Left lung (tissue), 10 donors: ENCODE measurements around the gene ACAA1. TPM values are rescaled to one million over a fixed set of nuclear protein-coding genes. Genes with fewer than 3 reads are reported as not detected.

Experiments
- ATAC-seq: fragments of 200-7000 bp; cut with Tn5 transposase; one replicate; pipeline ENCODE4 v1.9.1; 2020; ENCODE audit warnings: moderate library complexity
- DNase-seq, 4 donors: peaks; one replicate each; pipeline ENCODE4 v3.0.0-alpha.2; 2013 to 2020
- H3K27ac ChIP-seq, 2 donors: fragments of 200-600 bp; sonication (generic) in 1 of 2; one replicate each; pipeline versions ENCODE4 v1.5.0 to v1.8.0; 2020 to 2021
- H3K27me3 ChIP-seq, 2 donors: fragments of 200-600 bp; sonication (generic) in 1 of 2; one replicate each; pipeline versions ENCODE4 v1.5.0 to v1.8.0; 2020 to 2021
- H3K36me3 ChIP-seq, 2 donors: fragments of 200-600 bp; sonication (generic) in 1 of 2; one replicate each; pipeline versions ENCODE4 v1.5.0 to v1.8.0; 2020 to 2021
- H3K4me1 ChIP-seq, 2 donors: fragments of 200-600 bp; one replicate each; pipeline ENCODE4 v1.8.0; 2021
- H3K4me3 ChIP-seq, 2 donors: fragments of 200-600 bp; sonication (generic) in 1 of 2; one replicate each; pipeline versions ENCODE4 v1.5.0 to v1.8.0; 2020 to 2021; ENCODE audit warnings: mild to moderate bottlenecking in 1 of 2
- H3K9me3 ChIP-seq, 2 donors: fragments of 200-600 bp; sonication (generic) in 1 of 2; one replicate each; pipeline versions ENCODE4 v1.5.0 to v1.8.0; 2020 to 2021
- intact Hi-C, 2 donors: fragments of 100-400 bp; cut with DNase I; formaldehyde crosslinking; loops; one replicate each; pipeline versions ENCODE4 v1.11.2 to v1.14.2; 2022
- polyA plus RNA-seq, 6 donors: library from polyadenylated mRNA; unstranded; fragments of 120-200 nt; gene quantifications; one replicate each; pipeline ENCODE4 v1.2.1, GENCODE V29; 2013; ENCODE audit not compliant: insufficient read length in 6 of 6
- total RNA-seq, 2 donors: library from RNA; stranded (reverse); fragmentation: NEBNext Ultra II Directional; extraction: Animal tissue kit (Norgen Biotek cat#: 25700); gene quantifications; one replicate each; pipeline ENCODE4 v1.2.1, GENCODE V29; 2021
- TF ChIP-seq, protein P1 (sequence below), 2 donors: fragments of 200-600 bp; sonication (generic) in 1 of 2; IDR thresholded peaks; one replicate each; pipeline versions ENCODE4 v1.5.0 to v1.8.0; 2021; ENCODE audit warnings: antibody characterized with exemption in 2 of 2
- donor health status: DM: no; HTN: yes; CAD: no.
- donor health status: DM: no; HTN: no; CAD: no.

The ACAA1 gene
- total and polyA plus RNA-seq, 8 donors = 54.3 to 106 (median 60.2) TPM

DNA sequence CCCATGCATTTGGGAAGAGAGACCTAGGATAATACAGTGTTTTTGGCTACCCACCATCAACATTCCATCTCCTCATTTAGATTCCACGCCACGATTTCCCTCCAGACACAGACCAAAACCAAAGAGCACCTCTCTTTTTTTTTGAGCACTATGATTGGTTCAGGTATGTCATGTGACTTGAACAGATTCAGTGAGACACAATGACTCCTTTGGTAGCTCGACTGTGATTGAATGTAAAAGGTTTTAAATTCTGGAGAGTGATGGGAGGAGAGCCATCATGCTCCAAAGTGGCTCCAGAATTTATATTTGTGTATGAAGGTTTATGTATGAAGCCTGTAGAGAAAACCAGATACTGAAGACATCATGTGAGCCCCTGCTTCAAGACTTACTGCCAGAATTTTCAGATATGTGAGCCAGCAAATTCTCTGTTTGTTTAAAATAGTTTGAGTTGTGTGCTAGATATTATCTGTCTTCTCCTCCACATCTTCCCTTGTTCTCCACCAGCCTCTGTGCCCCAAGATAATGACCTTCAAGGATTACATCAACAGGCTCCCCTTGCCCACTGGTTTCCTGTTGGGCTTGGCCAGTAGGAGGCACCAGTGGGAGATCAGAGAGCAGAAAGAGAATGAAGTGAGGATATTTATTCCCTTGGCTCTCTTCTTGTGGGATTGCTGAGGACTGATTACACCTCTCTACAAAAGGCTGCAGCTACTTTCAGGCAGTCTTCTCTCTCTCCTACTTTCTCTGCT lies 14.0 kb upstream of the ACAA1 start:
- Histone ChIP-seq H3K4me3 (no peak overlapping the region), H3K9me3 (peaks cover 0 to 9% of the 10 kb centered on the region in 2 donors), H3K27ac (peak overlapping the region in 1 of 2 donors; percentile 79), H3K27me3 (no peaks in the 10 kb centered on the region), H3K4me1 (peaks cover 0 to 73% of the 10 kb centered on the region in 2 donors), H3K36me3 (no peaks in the 10 kb centered on the region)
- intact Hi-C loops = no loop called here
- TF ChIP-seq, protein P1, sequence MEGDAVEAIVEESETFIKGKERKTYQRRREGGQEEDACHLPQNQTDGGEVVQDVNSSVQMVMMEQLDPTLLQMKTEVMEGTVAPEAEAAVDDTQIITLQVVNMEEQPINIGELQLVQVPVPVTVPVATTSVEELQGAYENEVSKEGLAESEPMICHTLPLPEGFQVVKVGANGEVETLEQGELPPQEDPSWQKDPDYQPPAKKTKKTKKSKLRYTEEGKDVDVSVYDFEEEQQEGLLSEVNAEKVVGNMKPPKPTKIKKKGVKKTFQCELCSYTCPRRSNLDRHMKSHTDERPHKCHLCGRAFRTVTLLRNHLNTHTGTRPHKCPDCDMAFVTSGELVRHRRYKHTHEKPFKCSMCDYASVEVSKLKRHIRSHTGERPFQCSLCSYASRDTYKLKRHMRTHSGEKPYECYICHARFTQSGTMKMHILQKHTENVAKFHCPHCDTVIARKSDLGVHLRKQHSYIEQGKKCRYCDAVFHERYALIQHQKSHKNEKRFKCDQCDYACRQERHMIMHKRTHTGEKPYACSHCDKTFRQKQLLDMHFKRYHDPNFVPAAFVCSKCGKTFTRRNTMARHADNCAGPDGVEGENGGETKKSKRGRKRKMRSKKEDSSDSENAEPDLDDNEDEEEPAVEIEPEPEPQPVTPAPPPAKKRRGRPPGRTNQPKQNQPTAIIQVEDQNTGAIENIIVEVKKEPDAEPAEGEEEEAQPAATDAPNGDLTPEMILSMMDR (IDR thresholded peaks at IDR 0.05) = no peak
- ATAC-seq (no peak), DNase-seq (no peak)

DNA sequence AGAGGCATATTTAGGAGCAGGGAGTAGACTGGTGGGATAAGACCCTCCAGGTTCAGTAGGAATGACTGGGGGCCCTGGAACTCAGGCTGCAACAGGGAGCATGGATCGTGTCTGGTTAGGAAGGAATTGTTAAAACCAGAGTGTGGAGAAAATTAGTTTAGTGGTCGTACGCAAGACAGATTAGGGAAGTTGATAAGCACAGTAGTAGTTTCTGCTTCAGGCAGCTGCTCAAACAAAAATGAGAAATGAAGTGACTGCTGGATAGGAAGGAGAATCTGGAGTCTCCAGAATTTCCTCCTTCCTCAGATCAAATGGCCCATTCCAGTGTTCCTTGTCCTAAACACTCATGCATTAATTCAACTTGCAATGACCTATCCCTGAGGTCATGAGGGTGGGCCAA lies 12.8 kb upstream of the ACAA1 start:
- TF ChIP-seq, protein P1 (IDR thresholded peaks at IDR 0.05) = no peak
- peaks cover 0 to 10% of the 10 kb centered on the region in 2 donors for H3K9me3 ChIP-seq
- intact Hi-C loops = no loop called here
- peak overlapping the region; percentile 24 to 82 for H3K27ac ChIP-seq
- H3K36me3 ChIP-seq = no peaks in the 10 kb centered on the region
- H3K4me1 ChIP-seq = peaks cover 0 to 73% of the 10 kb centered on the region in 2 donors
- DNase-seq = no peak
- no peaks in the 10 kb centered on the region for H3K27me3 ChIP-seq
- ATAC-seq = no peak
- no peak overlapping the region for H3K4me3 ChIP-seq

DNA sequence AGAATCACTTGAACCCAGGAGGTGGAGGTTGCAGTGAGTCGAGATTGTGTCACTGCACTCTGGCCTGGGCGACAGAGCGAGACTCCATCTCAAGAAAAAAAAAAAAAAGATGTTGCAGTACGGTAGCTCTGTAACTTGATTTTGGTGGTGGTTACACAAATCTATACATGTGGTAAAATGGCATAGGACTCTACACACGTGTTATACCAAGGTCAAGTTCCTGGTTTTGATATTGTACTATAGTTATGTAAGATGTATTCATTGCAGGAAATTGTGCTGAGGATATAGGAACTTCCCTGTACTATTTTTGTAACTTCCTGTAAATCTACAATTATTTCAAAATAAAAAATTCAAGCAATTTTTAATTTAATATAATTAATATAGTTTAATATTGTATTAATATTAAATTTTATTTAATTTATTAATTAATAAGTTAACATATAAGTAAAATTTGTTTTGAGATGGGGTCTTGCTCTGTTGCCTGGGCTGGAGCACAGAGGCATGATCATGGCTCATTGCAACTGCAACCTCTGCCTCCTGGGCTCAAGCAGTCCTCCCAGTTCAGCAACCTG lies 11.5 kb upstream of the ACAA1 start:
- no peak overlapping the region for H3K4me3 ChIP-seq
- peaks cover 0 to 10% of the 10 kb centered on the region in 2 donors for H3K9me3 ChIP-seq
- no peaks in the 10 kb centered on the region for H3K27me3 ChIP-seq
- DNase-seq (no peak), ATAC-seq (peak; percentile 37)
- intact Hi-C loops = no loop called here
- H3K36me3 ChIP-seq = no peaks in the 10 kb centered on the region
- peak overlapping the region; percentile 35 to 82 for H3K27ac ChIP-seq
- H3K4me1 ChIP-seq = peaks cover 0 to 61% of the 10 kb centered on the region in 2 donors
- TF ChIP-seq, protein P1 (IDR thresholded peaks at IDR 0.05) = no peak

DNA sequence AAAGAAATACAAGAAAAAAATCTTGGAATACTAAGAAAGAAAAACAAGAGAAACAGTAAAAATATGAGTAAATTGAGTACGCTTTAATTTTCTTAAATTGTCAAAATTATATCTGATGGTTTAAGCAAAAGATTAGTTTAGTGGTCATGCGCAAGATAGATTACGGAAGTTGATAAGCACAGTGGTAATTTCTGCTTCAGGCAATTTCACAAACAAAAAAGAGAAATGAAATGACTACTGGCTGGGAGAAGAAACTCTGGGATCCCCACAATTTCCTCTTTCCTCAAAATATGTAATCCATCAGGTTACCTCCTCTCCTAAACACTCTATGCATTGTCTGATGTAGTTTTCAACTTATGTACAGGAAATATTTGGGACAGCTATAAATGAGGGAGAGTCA lies 10.5 kb upstream of the ACAA1 start:
- Histone ChIP-seq H3K27ac (peak overlapping the region; percentile 35 to 82), H3K27me3 (no peaks in the 10 kb centered on the region), H3K36me3 (peaks cover 0 to 5% of the 10 kb centered on the region in 2 donors), H3K4me3 (no peak overlapping the region), H3K4me1 (peaks cover 0 to 52% of the 10 kb centered on the region in 2 donors), H3K9me3 (peaks cover 0 to 10% of the 10 kb centered on the region in 2 donors)
- TF ChIP-seq, protein P1 (IDR thresholded peaks at IDR 0.05) = no peak
- no peak for DNase-seq
- intact Hi-C loops = no loop called here
- ATAC-seq = peak; percentile 48

DNA sequence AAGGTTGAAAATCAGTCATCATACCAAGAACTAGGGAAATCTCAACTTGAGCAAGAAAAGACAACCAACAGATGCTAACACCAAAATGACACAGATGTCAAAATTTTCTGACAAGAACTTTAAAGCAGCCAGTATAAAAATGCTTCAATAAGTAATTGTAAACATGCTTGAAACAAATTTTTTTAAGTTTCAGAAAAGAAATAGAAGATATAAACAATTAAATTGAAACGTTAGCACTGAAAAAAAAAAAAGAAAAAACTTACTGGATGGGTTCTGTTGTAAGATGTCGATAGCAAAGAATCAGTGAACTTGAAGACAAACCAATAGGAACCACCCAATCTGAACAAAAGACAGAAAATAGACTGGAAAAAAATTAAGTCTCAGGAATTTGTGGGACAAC lies 9.6 kb upstream of the ACAA1 start:
- Histone ChIP-seq H3K4me1 (peaks cover 0 to 49% of the 10 kb centered on the region in 2 donors), H3K9me3 (peaks cover 0 to 10% of the 10 kb centered on the region in 2 donors), H3K27me3 (no peaks in the 10 kb centered on the region), H3K4me3 (no peak overlapping the region), H3K27ac (peak overlapping the region in 1 of 2 donors; percentile 82), H3K36me3 (peaks cover 0 to 14% of the 10 kb centered on the region in 2 donors)
- no peak for DNase-seq
- TF ChIP-seq, protein P1 (IDR thresholded peaks at IDR 0.05) = no peak
- ATAC-seq = no peak
- intact Hi-C loops = no loop called here
